ENCODE results near the gene NDUFS7.

The NDUFS7 gene

DNA sequence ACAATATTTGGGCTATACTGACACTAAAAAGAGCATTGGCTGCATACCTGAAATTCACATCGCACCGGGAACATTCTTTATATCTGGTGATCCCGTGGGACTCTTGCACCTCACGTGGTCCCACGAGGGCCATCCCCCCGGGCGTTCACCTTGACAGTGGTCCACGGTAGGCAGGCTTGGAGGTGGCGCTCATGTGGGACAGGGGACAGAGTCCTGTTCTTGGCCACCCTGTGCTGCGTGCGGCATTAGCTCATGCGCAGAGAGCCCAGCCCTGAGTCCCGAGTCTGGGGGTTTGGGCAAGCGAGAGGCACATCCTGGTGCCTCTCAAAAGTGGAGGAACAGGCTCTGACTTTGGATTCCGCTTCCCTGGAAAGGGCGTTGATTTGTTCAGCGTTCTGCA, 10.1 kb downstream of the NDUFS7 start:
- TF ChIP-seq MYC (IDR thresholded peaks at IDR 0.05; ENCODE audit: low read depth, low read length): no peak
- TF ChIP-seq, protein P1, sequence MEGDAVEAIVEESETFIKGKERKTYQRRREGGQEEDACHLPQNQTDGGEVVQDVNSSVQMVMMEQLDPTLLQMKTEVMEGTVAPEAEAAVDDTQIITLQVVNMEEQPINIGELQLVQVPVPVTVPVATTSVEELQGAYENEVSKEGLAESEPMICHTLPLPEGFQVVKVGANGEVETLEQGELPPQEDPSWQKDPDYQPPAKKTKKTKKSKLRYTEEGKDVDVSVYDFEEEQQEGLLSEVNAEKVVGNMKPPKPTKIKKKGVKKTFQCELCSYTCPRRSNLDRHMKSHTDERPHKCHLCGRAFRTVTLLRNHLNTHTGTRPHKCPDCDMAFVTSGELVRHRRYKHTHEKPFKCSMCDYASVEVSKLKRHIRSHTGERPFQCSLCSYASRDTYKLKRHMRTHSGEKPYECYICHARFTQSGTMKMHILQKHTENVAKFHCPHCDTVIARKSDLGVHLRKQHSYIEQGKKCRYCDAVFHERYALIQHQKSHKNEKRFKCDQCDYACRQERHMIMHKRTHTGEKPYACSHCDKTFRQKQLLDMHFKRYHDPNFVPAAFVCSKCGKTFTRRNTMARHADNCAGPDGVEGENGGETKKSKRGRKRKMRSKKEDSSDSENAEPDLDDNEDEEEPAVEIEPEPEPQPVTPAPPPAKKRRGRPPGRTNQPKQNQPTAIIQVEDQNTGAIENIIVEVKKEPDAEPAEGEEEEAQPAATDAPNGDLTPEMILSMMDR (IDR thresholded peaks at IDR 0.05; ENCODE audit: low read depth, low read length): no peak
- TF ChIP-seq, protein P2, sequence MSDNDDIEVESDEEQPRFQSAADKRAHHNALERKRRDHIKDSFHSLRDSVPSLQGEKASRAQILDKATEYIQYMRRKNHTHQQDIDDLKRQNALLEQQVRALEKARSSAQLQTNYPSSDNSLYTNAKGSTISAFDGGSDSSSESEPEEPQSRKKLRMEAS (IDR thresholded peaks at IDR 0.05; ENCODE audit: low read depth, low read length): no peak
- no peak for TF ChIP-seq POLR2A (IDR thresholded peaks at IDR 0.05; ENCODE audit: extremely low read depth, insufficient read length)
- DNase-seq (ENCODE audit: low read depth): no peak
- no peak overlapping the region for H3K4me3 ChIP-seq (ENCODE audit: low read depth, low read length)

DNA sequence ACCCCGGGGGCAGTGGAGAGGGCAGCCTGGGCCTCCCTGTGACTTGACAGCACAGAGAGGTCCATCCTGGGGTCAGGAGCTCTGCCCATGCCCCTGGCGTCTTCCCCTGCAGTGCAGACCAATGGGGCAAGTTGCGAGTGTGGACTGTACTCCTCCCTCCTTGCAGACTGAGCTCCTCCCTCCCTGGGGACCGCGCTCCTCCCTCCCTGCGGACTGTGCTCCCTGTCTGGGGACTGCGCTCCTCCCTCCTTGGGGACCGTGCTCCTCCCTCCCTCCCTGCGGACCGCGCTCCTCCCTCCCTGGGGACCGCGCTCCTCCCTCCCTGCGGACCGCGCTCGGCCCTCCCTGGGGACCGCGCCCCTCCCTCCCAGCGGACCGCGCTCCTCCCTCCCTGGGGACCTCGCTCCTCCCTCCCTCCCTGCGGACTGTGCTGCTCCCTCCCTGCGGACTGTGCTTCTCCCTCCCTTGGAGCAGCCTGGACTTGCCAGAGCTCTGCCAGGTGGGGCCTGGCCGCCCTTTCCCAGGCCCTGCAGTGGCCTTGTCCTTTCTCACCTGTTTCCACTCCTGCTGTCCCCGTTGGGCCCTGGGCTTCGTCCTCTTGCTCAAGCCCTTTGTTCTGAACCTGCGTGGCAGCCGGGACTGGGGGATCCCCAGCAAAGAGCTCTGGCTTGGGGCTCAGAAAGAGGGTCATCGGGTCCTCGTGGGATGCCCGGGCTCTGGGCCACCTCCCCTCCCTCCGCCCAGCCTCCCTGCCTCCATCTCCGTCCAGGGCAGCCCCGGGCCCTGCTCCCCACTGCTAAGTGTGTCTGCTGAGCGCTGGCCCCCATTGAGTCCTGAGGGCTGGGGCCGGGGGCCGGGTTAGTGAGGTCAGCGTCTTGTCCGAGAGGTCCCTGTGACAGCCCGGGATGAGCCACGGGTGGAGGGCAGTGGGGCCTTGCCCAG, 10.8 kb downstream of the NDUFS7 start:
- H3K4me3 ChIP-seq (ENCODE audit: low read depth, low read length): no peak overlapping the region
- DNase-seq (ENCODE audit: low read depth): no peak
- TF ChIP-seq, protein P2 (IDR thresholded peaks at IDR 0.05; ENCODE audit: low read depth, low read length): no peak
- TF ChIP-seq POLR2A (IDR thresholded peaks at IDR 0.05; ENCODE audit: extremely low read depth, insufficient read length): no peak
- TF ChIP-seq, protein P1 (IDR thresholded peaks at IDR 0.05; ENCODE audit: low read depth, low read length): no peak
- no peak for TF ChIP-seq MYC (IDR thresholded peaks at IDR 0.05; ENCODE audit: low read depth, low read length)

DNA sequence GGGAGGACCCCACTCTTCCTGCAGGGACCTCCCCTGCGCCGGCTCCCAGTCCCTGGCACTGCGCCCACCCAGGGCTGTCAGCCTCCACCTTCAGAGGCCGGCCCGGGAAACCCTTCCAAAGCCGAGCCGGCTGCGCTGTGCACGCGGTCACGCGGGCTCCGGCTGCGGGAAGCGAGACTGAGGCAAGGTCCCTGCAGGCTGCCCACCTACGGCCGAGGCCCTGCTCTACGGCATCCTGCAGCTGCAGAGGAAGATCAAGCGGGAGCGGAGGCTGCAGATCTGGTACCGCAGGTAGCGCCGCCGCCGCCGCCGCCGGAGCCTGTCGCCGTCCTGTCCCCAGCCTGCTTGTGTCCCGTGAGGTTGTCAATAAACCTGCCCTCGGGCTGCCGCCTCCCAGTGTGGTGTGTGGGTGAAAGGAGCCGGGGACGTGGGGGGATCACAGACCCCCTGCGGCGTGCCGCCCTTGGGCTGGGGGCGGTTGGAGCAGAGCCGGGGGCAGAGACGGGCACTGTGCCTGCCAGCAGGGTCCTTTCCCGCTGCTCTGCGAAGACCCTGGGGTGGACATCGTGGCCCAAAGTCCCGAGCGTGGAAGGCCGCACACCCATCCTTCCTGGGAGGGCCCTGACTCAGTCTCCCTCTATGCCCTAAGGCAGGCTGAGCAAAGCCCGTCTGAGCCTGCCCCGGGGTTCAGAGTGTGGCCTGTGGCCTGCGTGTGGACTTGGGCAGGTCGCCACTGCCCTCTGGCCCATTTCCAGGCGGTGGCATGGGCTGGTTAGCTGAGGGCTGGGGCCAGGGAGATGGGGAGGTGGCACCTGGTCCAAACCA, 11.7 kb downstream of the NDUFS7 start:
- no peak for TF ChIP-seq POLR2A (IDR thresholded peaks at IDR 0.05; ENCODE audit: extremely low read depth, insufficient read length)
- no peak for TF ChIP-seq MYC (IDR thresholded peaks at IDR 0.05; ENCODE audit: low read depth, low read length)
- TF ChIP-seq, protein P1 (IDR thresholded peaks at IDR 0.05; ENCODE audit: low read depth, low read length): no peak
- TF ChIP-seq, protein P2 (IDR thresholded peaks at IDR 0.05; ENCODE audit: low read depth, low read length): no peak
- H3K4me3 ChIP-seq (ENCODE audit: low read depth, low read length): no peak overlapping the region
- DNase-seq (ENCODE audit: low read depth): no peak

DNA sequence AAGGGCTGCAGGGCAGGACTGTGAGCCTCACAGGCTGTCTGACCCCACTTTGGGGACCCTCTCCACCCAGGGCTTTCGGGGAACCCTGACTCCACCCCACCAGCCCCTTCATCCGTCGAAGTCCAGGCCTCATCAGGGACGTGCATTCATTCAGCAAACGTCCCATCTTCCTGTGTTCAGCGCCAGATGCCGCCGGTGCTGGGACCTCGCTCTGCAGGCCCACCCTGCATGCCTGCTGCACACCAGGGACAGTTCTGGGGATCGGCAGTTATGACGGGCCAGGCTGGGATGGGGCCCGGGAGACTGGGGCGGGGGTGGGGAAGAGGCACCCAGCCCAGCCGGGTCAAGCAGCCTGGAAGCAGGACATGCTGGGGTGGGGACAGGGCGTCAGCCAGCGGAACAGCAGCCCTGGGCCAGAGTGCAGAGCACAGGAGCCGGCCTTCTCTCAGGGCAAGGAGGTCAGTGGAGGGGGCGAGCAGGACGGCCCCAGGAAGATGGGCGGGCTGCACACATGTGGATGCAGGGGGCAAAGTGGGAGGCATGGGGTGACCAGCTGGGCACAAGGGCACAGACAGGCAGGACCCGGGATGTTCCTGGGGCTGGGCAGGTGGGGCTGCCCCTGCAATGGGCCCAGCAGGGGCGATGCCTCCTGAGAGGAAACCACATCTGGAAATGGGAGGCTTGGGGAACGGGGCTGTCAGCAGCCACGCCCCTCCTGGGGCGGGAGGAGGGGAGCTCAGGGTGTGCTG, 12.5 kb downstream of the NDUFS7 start:
- no peak for TF ChIP-seq POLR2A (IDR thresholded peaks at IDR 0.05; ENCODE audit: extremely low read depth, insufficient read length)
- no peak overlapping the region for H3K4me3 ChIP-seq (ENCODE audit: low read depth, low read length)
- no peak for DNase-seq (ENCODE audit: low read depth)

DNA sequence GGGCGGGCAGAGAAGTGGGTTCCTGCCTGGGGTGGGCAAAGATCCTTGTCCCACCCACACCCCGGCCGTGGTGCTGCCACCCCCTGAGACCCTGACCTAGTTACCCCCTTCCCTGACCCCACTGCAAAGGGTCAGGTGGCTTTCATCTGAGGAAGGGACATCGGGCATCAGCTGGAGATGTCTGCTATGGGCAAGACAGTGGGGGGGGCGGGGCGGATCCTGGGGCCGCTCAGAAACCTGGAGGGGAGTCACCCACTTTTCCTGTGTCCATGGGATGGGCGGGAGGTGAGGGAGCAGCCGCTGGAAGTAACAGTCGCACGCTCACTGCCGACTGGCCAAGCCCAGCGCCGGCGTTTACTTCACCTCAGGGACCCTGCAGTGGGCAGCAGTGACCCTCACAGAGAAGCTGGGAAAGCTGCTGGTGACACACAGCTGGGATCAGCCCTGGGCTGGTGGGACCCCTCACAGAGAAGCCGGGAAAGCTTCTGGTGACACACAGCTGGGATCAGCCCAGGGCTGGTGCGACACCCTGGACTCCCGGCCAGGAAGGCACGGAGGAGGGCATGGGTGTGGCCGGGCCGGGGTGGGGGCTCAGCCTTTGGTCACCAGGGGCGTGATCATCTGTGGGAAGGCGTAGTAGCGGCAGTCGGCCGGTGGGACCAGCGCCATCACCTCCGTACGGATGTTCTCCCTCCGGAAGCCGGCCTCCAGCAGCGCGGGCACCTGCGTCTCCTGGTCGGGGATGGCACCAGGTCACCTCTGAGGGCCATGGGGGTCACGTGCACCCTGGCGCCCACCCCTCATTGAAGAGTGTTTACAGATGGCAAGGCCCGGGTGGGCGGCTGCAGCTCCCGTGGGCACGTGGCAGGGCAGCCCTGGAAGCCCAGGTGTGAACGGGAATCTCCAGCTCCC, 13.3 kb downstream of the NDUFS7 start:
- TF ChIP-seq, protein P1 (IDR thresholded peaks at IDR 0.05; ENCODE audit: low read depth, low read length): no peak
- no peak for TF ChIP-seq POLR2A (IDR thresholded peaks at IDR 0.05; ENCODE audit: extremely low read depth, insufficient read length)
- TF ChIP-seq, protein P2 (IDR thresholded peaks at IDR 0.05; ENCODE audit: low read depth, low read length): no peak
- no peak for TF ChIP-seq MYC (IDR thresholded peaks at IDR 0.05; ENCODE audit: low read depth, low read length)
- no peak overlapping the region for H3K4me3 ChIP-seq (ENCODE audit: low read depth, low read length)
- no peak for DNase-seq (ENCODE audit: low read depth)

Data from NB4 (cell line).